22Rv1 (cell line): ENCODE measurements around the gene AQP11.

ENCODE experiments used
- ZFX ChIP-seq: fragments of 450-650 bp; IDR thresholded peaks from 2 replicates; pipeline ENCODE4 v1.6.1; 2017; ENCODE audit warnings: antibody characterized with exemption, borderline replicate concordance
- TF ChIP-seq, protein P1 (sequence below): fragments of 450-650 bp; IDR thresholded peaks from 2 replicates; pipeline ENCODE4 v1.5.1; 2017; ENCODE audit warnings: mild to moderate bottlenecking

DNA sequence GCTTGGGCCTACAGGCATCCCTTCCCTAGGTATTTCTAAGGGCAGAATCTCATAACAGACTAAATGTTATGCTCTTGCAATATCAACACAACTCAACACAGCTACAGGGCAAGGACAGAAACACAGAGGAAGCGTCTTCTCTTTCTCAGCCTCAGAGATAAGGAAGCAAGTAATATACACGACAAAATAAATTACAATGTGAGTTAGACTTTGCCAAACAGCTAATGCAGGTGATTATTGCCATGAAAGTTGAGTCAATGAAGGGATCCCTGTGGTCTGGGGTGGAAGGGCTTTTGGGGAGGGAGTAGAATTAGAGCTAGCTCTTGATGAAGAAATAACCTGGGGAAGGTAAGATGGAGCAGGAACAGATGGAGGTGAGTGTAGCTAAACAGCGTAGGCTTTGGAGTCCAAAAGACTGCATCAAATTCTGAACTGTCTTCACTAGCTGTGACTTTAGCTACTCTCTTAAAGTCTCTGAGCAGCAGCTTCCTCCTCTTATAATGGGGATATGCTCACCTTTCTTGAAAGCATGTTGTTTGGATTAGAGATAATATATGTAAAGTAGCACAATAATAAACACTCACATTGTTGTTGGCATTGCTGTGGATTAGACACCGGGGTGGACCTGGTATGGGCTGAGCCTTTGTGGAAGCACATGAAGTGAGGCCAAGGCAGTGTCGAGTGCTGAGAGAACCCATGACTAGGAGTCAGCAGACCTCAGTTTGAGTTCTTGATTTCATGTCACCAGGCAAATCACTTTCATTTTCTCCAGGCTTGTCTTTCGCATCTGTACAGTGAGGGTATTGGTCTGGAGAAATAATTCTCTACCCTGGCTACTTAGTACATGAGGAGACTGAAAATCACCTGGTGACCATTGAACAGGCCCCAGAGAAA is 41.0 kb upstream of the AQP11 start:
- TF ChIP-seq, protein P1, sequence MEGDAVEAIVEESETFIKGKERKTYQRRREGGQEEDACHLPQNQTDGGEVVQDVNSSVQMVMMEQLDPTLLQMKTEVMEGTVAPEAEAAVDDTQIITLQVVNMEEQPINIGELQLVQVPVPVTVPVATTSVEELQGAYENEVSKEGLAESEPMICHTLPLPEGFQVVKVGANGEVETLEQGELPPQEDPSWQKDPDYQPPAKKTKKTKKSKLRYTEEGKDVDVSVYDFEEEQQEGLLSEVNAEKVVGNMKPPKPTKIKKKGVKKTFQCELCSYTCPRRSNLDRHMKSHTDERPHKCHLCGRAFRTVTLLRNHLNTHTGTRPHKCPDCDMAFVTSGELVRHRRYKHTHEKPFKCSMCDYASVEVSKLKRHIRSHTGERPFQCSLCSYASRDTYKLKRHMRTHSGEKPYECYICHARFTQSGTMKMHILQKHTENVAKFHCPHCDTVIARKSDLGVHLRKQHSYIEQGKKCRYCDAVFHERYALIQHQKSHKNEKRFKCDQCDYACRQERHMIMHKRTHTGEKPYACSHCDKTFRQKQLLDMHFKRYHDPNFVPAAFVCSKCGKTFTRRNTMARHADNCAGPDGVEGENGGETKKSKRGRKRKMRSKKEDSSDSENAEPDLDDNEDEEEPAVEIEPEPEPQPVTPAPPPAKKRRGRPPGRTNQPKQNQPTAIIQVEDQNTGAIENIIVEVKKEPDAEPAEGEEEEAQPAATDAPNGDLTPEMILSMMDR, result peak; percentile 61
- TF ChIP-seq ZFX, result no peak
